ENCODE results near the gene TRIM52.

The TRIM52 gene

DNA sequence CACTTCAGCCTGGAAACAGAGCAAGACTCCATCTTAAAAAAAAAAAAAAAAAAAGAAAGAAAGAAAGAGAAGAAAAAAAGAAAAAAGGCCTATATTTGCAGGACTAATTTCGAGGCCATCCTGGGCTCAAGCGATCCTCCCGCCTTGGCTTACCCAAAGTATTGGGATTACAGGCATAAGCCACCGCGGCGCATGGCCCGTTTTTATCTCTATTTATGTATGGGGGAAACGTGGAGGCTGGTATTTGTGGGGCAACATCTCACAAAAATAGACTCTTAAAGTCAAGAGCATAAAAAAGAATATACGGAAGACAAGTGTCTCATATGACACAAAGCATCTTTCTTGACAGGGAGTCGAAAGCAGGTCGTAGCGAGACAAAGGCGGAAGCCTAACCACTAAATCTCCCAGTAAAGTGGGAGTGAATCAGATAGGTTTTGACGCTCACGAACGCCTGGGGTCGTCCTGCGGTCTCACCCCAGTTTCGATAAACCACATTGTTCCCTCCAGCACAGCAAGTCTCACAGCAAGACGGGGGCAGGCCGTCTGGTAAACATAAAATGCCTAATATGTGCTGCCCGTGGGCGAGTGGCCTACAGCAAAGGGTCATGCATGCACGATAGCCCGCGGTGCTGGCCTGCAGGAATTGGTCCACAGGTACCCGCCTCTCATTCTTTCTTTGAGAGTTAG is 39.7 kb downstream of the TRIM52 start:
- H3K79me2 ChIP-seq (ENCODE audit: insufficient read depth, low read length) = peaks cover 19% of the 10 kb centered on the region
- peak overlapping the region; percentile 1 for H3K4me3 ChIP-seq (ENCODE audit: insufficient read depth, low read length, poor library complexity, severe bottlenecking)
- no peaks in the 10 kb centered on the region for H3K36me3 ChIP-seq (ENCODE audit: low read length)
- TF ChIP-seq EZH2phosphoT487 (conservative IDR thresholded peaks at IDR 0.05; ENCODE audit: low read length) = no peak
- TF ChIP-seq, protein P1, sequence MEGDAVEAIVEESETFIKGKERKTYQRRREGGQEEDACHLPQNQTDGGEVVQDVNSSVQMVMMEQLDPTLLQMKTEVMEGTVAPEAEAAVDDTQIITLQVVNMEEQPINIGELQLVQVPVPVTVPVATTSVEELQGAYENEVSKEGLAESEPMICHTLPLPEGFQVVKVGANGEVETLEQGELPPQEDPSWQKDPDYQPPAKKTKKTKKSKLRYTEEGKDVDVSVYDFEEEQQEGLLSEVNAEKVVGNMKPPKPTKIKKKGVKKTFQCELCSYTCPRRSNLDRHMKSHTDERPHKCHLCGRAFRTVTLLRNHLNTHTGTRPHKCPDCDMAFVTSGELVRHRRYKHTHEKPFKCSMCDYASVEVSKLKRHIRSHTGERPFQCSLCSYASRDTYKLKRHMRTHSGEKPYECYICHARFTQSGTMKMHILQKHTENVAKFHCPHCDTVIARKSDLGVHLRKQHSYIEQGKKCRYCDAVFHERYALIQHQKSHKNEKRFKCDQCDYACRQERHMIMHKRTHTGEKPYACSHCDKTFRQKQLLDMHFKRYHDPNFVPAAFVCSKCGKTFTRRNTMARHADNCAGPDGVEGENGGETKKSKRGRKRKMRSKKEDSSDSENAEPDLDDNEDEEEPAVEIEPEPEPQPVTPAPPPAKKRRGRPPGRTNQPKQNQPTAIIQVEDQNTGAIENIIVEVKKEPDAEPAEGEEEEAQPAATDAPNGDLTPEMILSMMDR (IDR thresholded peaks at IDR 0.05; ENCODE audit: insufficient read depth, low read length, poor library complexity, severe bottlenecking) = no peak
- H3K9me2 ChIP-seq (replicated peaks; ENCODE audit: insufficient read depth, low read length) = no peaks in the 10 kb centered on the region
- peak overlapping the region; percentile 98 for H3K4me2 ChIP-seq (ENCODE audit: low read depth, low read length, poor library complexity, severe bottlenecking)
- H2AFZ ChIP-seq (ENCODE audit: low read depth, low read length, severe bottlenecking) = no peak overlapping the region
- H4K20me1 ChIP-seq (ENCODE audit: low read depth, low read length) = no peaks in the 10 kb centered on the region
- H3K27me3 ChIP-seq (ENCODE audit: low read length) = no peaks in the 10 kb centered on the region
- no peaks in the 10 kb centered on the region for H3K9me3 ChIP-seq (ENCODE audit: insufficient read depth, low read length)
- 0 out of 2 replicates have a peak overlapping the region, but pooled peaks have one; percentile 80 for H3K9ac ChIP-seq (ENCODE audit: low read length)
- peaks cover 55% of the 10 kb centered on the region for H3F3A ChIP-seq (ENCODE audit: insufficient read depth)
- peak overlapping the region; percentile 95 for H3K27ac ChIP-seq (ENCODE audit: low read depth, low read length)

DNA sequence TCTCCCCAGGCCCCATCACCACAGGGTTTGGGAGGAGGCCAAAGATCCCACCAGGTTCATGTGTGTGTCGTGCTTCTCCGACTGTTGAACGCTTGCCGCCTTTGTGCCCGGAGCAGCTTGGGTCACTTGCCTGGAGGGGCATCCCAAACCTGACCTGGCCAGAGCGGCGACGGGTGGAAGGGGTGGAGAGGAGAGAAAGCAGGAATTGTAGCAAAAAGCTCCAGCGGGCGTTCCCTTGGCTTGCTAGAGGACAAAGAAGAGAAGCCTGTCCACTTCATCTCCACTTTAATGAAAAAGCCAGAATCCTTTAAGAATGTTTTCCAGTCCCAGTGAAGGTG is 40.8 kb downstream of the TRIM52 start:
- no peaks in the 10 kb centered on the region for H3K9me3 ChIP-seq (ENCODE audit: insufficient read depth, low read length)
- no peak overlapping the region for H2AFZ ChIP-seq (ENCODE audit: low read depth, low read length, severe bottlenecking)
- no peak overlapping the region for H3K9ac ChIP-seq (ENCODE audit: low read length)
- H3K27me3 ChIP-seq (ENCODE audit: low read length) = no peaks in the 10 kb centered on the region
- no peaks in the 10 kb centered on the region for H4K20me1 ChIP-seq (ENCODE audit: low read depth, low read length)
- H3K27ac ChIP-seq (ENCODE audit: low read depth, low read length) = no peak overlapping the region
- H3K9me2 ChIP-seq (replicated peaks; ENCODE audit: insufficient read depth, low read length) = no peaks in the 10 kb centered on the region
- H3K4me3 ChIP-seq (ENCODE audit: insufficient read depth, low read length, poor library complexity, severe bottlenecking) = no peak overlapping the region
- H3K36me3 ChIP-seq (ENCODE audit: low read length) = no peaks in the 10 kb centered on the region
- peaks cover 51% of the 10 kb centered on the region for H3F3A ChIP-seq (ENCODE audit: insufficient read depth)
- TF ChIP-seq EZH2phosphoT487 (conservative IDR thresholded peaks at IDR 0.05; ENCODE audit: low read length) = no peak
- TF ChIP-seq, protein P1 (IDR thresholded peaks at IDR 0.05; ENCODE audit: insufficient read depth, low read length, poor library complexity, severe bottlenecking) = no peak
- no peak overlapping the region for H3K4me2 ChIP-seq (ENCODE audit: low read depth, low read length, poor library complexity, severe bottlenecking)
- peaks cover 8% of the 10 kb centered on the region for H3K79me2 ChIP-seq (ENCODE audit: insufficient read depth, low read length)

DNA sequence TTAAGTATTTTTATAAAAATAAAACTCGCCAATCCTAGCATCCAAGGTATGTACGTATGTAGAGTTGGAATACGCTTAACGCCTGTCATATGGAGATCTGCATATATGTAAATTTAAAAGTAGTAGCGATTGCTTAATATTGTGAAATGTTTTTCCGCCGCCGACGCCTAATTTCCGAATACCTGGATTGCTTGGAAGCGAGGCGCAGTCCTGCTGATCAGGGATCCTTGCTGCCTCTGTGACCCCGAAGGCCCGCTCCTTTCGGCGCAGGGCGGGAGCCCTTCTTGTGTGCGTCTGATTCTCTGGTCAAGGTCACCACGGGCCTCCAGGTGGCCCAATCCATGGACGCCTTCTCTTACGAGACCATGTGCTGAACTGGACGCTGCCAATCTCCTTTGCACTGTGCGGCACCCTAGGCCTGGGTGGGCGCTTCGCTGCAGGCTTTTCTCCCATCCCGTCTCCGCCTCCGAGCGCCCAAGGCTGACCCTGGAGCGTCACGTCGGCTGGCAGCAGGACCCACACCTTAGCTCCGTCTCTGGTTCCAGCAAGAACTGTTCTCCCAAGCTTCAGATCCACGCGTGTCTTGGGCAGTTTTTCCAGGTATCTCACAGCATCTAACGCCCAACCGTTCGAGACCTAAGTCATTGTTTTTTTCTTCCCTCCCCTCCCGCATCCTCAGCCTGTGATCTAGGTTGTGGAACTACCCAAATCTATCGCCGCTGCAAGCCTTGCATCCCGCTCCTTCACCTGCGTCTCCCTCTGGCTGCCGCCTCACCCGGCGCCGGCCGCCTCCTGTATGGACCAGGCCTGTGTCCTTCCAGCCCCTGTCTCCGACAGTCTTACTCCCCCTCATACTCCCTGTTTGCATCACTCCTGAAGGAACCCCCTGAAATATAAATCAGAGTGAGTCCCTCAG is 41.4 kb downstream of the TRIM52 start:
- no peaks in the 10 kb centered on the region for H3K9me3 ChIP-seq (ENCODE audit: insufficient read depth, low read length)
- no peak overlapping the region for H3K4me2 ChIP-seq (ENCODE audit: low read depth, low read length, poor library complexity, severe bottlenecking)
- H3K79me2 ChIP-seq (ENCODE audit: insufficient read depth, low read length) = peaks cover 2% of the 10 kb centered on the region; the same call in 1 of the 2 replicates
- no peaks in the 10 kb centered on the region for H3K36me3 ChIP-seq (ENCODE audit: low read length)
- no peak overlapping the region for H2AFZ ChIP-seq (ENCODE audit: low read depth, low read length, severe bottlenecking)
- TF ChIP-seq, protein P1 (IDR thresholded peaks at IDR 0.05; ENCODE audit: insufficient read depth, low read length, poor library complexity, severe bottlenecking) = no peak
- H3K27me3 ChIP-seq (ENCODE audit: low read length) = no peaks in the 10 kb centered on the region
- H4K20me1 ChIP-seq (ENCODE audit: low read depth, low read length) = no peaks in the 10 kb centered on the region
- H3K9ac ChIP-seq (ENCODE audit: low read length) = no peak overlapping the region
- peaks cover 49% of the 10 kb centered on the region for H3F3A ChIP-seq (ENCODE audit: insufficient read depth)
- H3K9me2 ChIP-seq (replicated peaks; ENCODE audit: insufficient read depth, low read length) = no peaks in the 10 kb centered on the region
- H3K27ac ChIP-seq (ENCODE audit: low read depth, low read length) = no peak overlapping the region
- H3K4me3 ChIP-seq (ENCODE audit: insufficient read depth, low read length, poor library complexity, severe bottlenecking) = no peak overlapping the region
